Common myeloid progenitor, CD34-positive (primary cell): ENCODE data around the gene SLC5A9.
"Not testable (repeated sequence)": the region's sequence is repeated elsewhere in the genome, so short reads cannot be mapped to it uniquely, and the experiment has no call there.

Experiments used
- CTCF ChIA-PET: fragments of 350-600 bp; sonication (Branson Sonifier 250); formaldehyde crosslinking; loops from one replicate; lab custom pipeline; 2021; ENCODE audit warnings: antibody characterized with exemption; lab: Charles Lee
- POLR2A ChIA-PET: fragments of 350-600 bp; sonication (Branson Sonifier 250); formaldehyde crosslinking; loops from one replicate; lab custom pipeline; 2021; ENCODE audit warnings: antibody characterized with exemption; lab: Charles Lee
- DNase-seq, 3 donors: peaks; one replicate each; pipeline versions ENCODE4 v3.0.0 to v3.0.0-alpha.2; 2013
- H3K27ac ChIP-seq, 2 experiments: 1 replicate in 1 of 2; 2 replicates in 1 of 2; pipeline ENCODE4 v1.7.0; 2013; ENCODE audit warnings: inconsistent platforms in 2 of 2, low read length in 2 of 2, mild to moderate bottlenecking in 2 of 2, low read depth in 1 of 2, moderate library complexity in 1 of 2; ENCODE audit not compliant: severe bottlenecking in 2 of 2, insufficient read depth in 1 of 2, poor library complexity in 1 of 2
- H3K27me3 ChIP-seq, 5 experiments: replicated peaks in 2 of 5; 1 replicate in 3 of 5; 2 replicates in 2 of 5; pipeline versions ENCODE4 v1.6.1 to v1.7.0; 2013; ENCODE audit warnings: low read length in 4 of 5, mild to moderate bottlenecking in 2 of 5, moderate library complexity in 2 of 5, inconsistent platforms in 1 of 5; ENCODE audit not compliant: insufficient read depth in 5 of 5, control insufficient read depth in 4 of 5
- H3K36me3 ChIP-seq, 4 experiments: 1 replicate in 2 of 4; 2 replicates in 2 of 4; pipeline versions ENCODE4 v1.6.1 to v1.7.0; 2013; ENCODE audit warnings: low read length in 3 of 4, control low read depth in 1 of 4, mild to moderate bottlenecking in 1 of 4; ENCODE audit not compliant: control insufficient read depth in 4 of 4, insufficient read depth in 4 of 4
- H3K4me1 ChIP-seq, 4 experiments: 1 replicate in 3 of 4; 2 replicates in 1 of 4; pipeline versions ENCODE4 v1.6.1 to v1.7.1; 2013; ENCODE audit warnings: low read length in 3 of 4, mild to moderate bottlenecking in 3 of 4, control low read depth in 1 of 4, inconsistent platforms in 1 of 4, moderate library complexity in 1 of 4; ENCODE audit not compliant: control insufficient read depth in 4 of 4, insufficient read depth in 4 of 4; ENCODE audit errors: control extremely low read depth in 1 of 4
- H3K4me3 ChIP-seq, 7 experiments: 1 replicate in 4 of 7; 2 replicates in 3 of 7; pipeline versions ENCODE4 v1.5.1 to v1.7.0; 2013; ENCODE audit warnings: mild to moderate bottlenecking in 7 of 7, low read length in 6 of 7, moderate library complexity in 6 of 7, inconsistent platforms in 2 of 7, low read depth in 2 of 7, control low read depth in 1 of 7; ENCODE audit not compliant: insufficient read depth in 4 of 7, control insufficient read depth in 1 of 7; ENCODE audit errors: extremely low read depth in 1 of 7
- H3K9me3 ChIP-seq, 5 experiments: 1 replicate in 4 of 5; 2 replicates in 1 of 5; pipeline versions ENCODE4 v1.6.1 to v1.7.1; 2013; ENCODE audit warnings: low read length in 4 of 5, mild to moderate bottlenecking in 2 of 5, inconsistent platforms in 1 of 5, low read depth in 1 of 5, moderate library complexity in 1 of 5; ENCODE audit not compliant: control insufficient read depth in 4 of 5, insufficient read depth in 2 of 5; ENCODE audit errors: control extremely low read depth in 1 of 5
- WGBS: methylation state at CpG from one replicate; pipeline ENCODE4 v1.1.5; 2013; ENCODE audit not compliant: insufficient coverage; 5-methylcytosine and 5-hydroxymethylcytosine counted together

Gene SLC5A9

GRCh38 chr1:48261881-48262400, 39.4 kb downstream of the SLC5A9 start:
- Histone ChIP-seq H3K4me3 (no peak overlapping the region), H3K36me3 (no peaks in the 10 kb centered on the region), H3K4me1 (no peaks in the 10 kb centered on the region), H3K9me3 (peaks cover 0 to under 1% (median 0%) of the 10 kb centered on the region in 5 experiments), H3K27me3 (no peaks in the 10 kb centered on the region), H3K27ac (no peak overlapping the region)
- DNase-seq, result no peak
- ChIA-PET CTCF (no interaction called here), POLR2A (no interaction called here)

- ChIA-PET CTCF (no interaction called here), POLR2A (no interaction called here)
- H3K36me3 ChIP-seq, result no peaks in the 10 kb centered on the region
- H3K4me3 ChIP-seq, result no peak overlapping the region
- DNase-seq, result no peak
- no peaks in the 10 kb centered on the region for H3K4me1 ChIP-seq
- no CpG with 5 or more reads among the region's 1 CpG for WGBS
- peaks cover 0 to 7% (median 0%) of the 10 kb centered on the region in 5 experiments for H3K9me3 ChIP-seq
- H3K27ac ChIP-seq, result no peak overlapping the region
- H3K27me3 ChIP-seq, result no peaks in the 10 kb centered on the region
These were observed 40.5 kb downstream of the SLC5A9 start for GRCh38 chr1:48263041-48263440.

GRCh38 chr1:48266576-48266975, 44.1 kb downstream of the SLC5A9 start:
- WGBS, result no CpG with 5 or more reads among the region's 2 CpGs
- CTCF ChIA-PET, result no interaction called here
- Histone ChIP-seq H3K4me3 (no peak overlapping the region), H3K27me3 (no peaks in the 10 kb centered on the region), H3K4me1 (no peaks in the 10 kb centered on the region), H3K9me3 (peaks cover 0 to 7% (median 0%) of the 10 kb centered on the region in 5 experiments), H3K36me3 (no peaks in the 10 kb centered on the region), H3K27ac (no peak overlapping the region)
- POLR2A ChIA-PET, result no interaction called here
- no peak for DNase-seq

- H3K27ac ChIP-seq, DNase-seq, POLR2A ChIA-PET, H3K9me3 ChIP-seq, H3K4me1 ChIP-seq, H3K4me3 ChIP-seq, H3K27me3 ChIP-seq, H3K36me3 ChIP-seq: not testable (repeated sequence)
- no CpG with 5 or more reads among the region's 10 CpGs for WGBS
- CTCF ChIA-PET, result interaction anchor here (0.6 kb wide), 1 partner anchor 644 kb away, joined by 3 read pairs; no protein-coding TSS in a partner anchor
These were observed 54.9 kb downstream of the SLC5A9 start for GRCh38 chr1:48277437-48277836.

GRCh38 chr1:48282329-48282728, 59.8 kb downstream of the SLC5A9 start:
- POLR2A ChIA-PET, CTCF ChIA-PET, H3K9me3 ChIP-seq, H3K27ac ChIP-seq, H3K36me3 ChIP-seq, H3K27me3 ChIP-seq, H3K4me1 ChIP-seq, DNase-seq, H3K4me3 ChIP-seq: not testable (repeated sequence)

- POLR2A ChIA-PET, DNase-seq, H3K36me3 ChIP-seq, CTCF ChIA-PET, H3K9me3 ChIP-seq, H3K4me3 ChIP-seq, H3K4me1 ChIP-seq, H3K27me3 ChIP-seq, H3K27ac ChIP-seq: not testable (repeated sequence)
- WGBS, result 82% methylated on average over 10 of the region's 10 CpGs
These were observed 62.3 kb downstream of the SLC5A9 start for GRCh38 chr1:48284696-48285420.

GRCh38 chr1:48285525-48285924, 63.0 kb downstream of the SLC5A9 start:
- POLR2A ChIA-PET, result no interaction called here

More at GRCh38 chr1:48285525-48285924, 63.0 kb downstream of the SLC5A9 start:
- no peaks in the 10 kb centered on the region for H3K4me1 ChIP-seq
- H3K9me3 ChIP-seq, result peaks cover 0 to 2% (median 0%) of the 10 kb centered on the region in 5 experiments
- H3K27ac ChIP-seq, result no peak overlapping the region
- H3K27me3 ChIP-seq, result no peaks in the 10 kb centered on the region
- no peaks in the 10 kb centered on the region for H3K36me3 ChIP-seq
- no peak for DNase-seq
- WGBS, result 100% methylated on average over 2 of the region's 3 CpGs
- CTCF ChIA-PET, result no interaction called here
- no peak overlapping the region for H3K4me3 ChIP-seq
